HepG2 (cell line): ENCODE results near the gene SEMA4C. TPM values are rescaled to one million over a fixed set of nuclear protein-coding genes. Genes with fewer than 3 reads are reported as not detected.

Source experiments
- ATAC-seq: fragments of 200-7000 bp; cut with Tn5 transposase; 3 replicates; pipeline ENCODE4 v1.9.1; 2020; ENCODE audit warnings: mild to moderate bottlenecking, moderate library complexity
- BruUV-seq: library from RNA; stranded (reverse); fragments of 400-500 nt; replicated peaks from 2 replicates; lab custom pipeline; 2021; lab: Mats Ljungman, UMichigan
- CTCF ChIA-PET: fragments of 300-600 bp; formaldehyde crosslinking; extraction: SDS; loops from one replicate; lab custom pipeline; 2021; ENCODE audit warnings: low total read pairs, inconsistent platforms, low intra/inter-chr PET ratio; lab: Yijun Ruan, JAX
- POLR2A ChIA-PET: fragments of 350-600 bp; sonication (Branson Sonifier 250); formaldehyde crosslinking; loops from one replicate; lab custom pipeline; 2020; ENCODE audit warnings: antibody characterized with exemption, inconsistent platforms; lab: Yijun Ruan, JAX
- DNase-seq: peaks from one replicate; pipeline ENCODE4 v3.0.0-alpha.2; 2015; ENCODE audit warnings: low spot score
- FAIRE-seq: peaks from 3 replicates; lab custom pipeline; 2011; peaks lifted over from hg19 to GRCh38; lab: Jason Lieb, UNC
- H2AFZ ChIP-seq: one replicate; pipeline ENCODE4 v1.6.1; 2011; ENCODE audit warnings: low read length, inconsistent platforms
- H3K27ac ChIP-seq: fragments of 300-600 bp; 3 replicates; pipeline ENCODE4 v1.8.0; 2011; ENCODE audit warnings: mixed run types, mild to moderate bottlenecking, mixed read lengths, low read length, inconsistent platforms; ENCODE audit not compliant: insufficient read depth; ENCODE audit errors: extremely low read length
- H3K27me3 ChIP-seq, 2 experiments: fragments of 200-600 bp in 1 of 2; 2 replicates in 1 of 2; 3 replicates in 1 of 2; pipeline versions ENCODE4 v1.6.0 to v1.8.0; 2011; ENCODE audit warnings: low read length in 2 of 2, mild to moderate bottlenecking in 2 of 2, moderate library complexity in 2 of 2, inconsistent platforms in 1 of 2; ENCODE audit not compliant: insufficient read depth in 2 of 2, control insufficient read depth in 1 of 2
- H3K36me3 ChIP-seq, 2 experiments: fragments of 200-600 bp in 1 of 2; replicated peaks in 1 of 2; 2 replicates in 1 of 2; 3 replicates in 1 of 2; pipeline versions ENCODE4 v1.5.1 to v1.8.0; 2011; ENCODE audit warnings: low read length in 2 of 2, inconsistent platforms in 1 of 2; ENCODE audit not compliant: insufficient read depth in 2 of 2, control insufficient read depth in 1 of 2
- H3K4me1 ChIP-seq: 2 replicates; pipeline ENCODE4 v1.5.1; 2012; ENCODE audit warnings: low read length, inconsistent platforms; ENCODE audit not compliant: insufficient read depth
- H3K4me2 ChIP-seq: 2 replicates; pipeline ENCODE4 v1.6.0; 2011; ENCODE audit warnings: low read depth, low read length, inconsistent platforms
- H3K4me3 ChIP-seq, 3 experiments: fragments of 200-600 bp in 1 of 3; sonication (generic), shearing (Covaris generic) in 1 of 3; replicated peaks in 1 of 3; 2 replicates each; pipeline ENCODE4 v1.5.1; 2011 to 2016; ENCODE audit warnings: low read length in 3 of 3, inconsistent platforms in 2 of 3, low read depth in 2 of 3, mild to moderate bottlenecking in 2 of 3, control low read depth in 1 of 3, mixed read lengths in 1 of 3; ENCODE audit not compliant: insufficient read depth in 1 of 3
- H3K79me2 ChIP-seq: one replicate; pipeline ENCODE4 v1.6.1; 2011; ENCODE audit warnings: low read length, inconsistent platforms; ENCODE audit not compliant: insufficient read depth
- H3K9ac ChIP-seq: 2 replicates; pipeline ENCODE4 v1.6.0; 2011; ENCODE audit warnings: mild to moderate bottlenecking, low read depth, low read length, inconsistent platforms; ENCODE audit not compliant: insufficient read depth
- H3K9me3 ChIP-seq: 2 replicates; pipeline ENCODE4 v1.5.1; 2012; ENCODE audit warnings: mild to moderate bottlenecking, low read length
- H4K20me1 ChIP-seq: 2 replicates; pipeline ENCODE4 v1.6.0; 2011; ENCODE audit warnings: inconsistent platforms, mild to moderate bottlenecking, low read length, moderate library complexity; ENCODE audit not compliant: insufficient read depth
- AGO2 ChIP-seq: fragments of 200-400 bp; formaldehyde crosslinking; optimal IDR thresholded peaks from 2 replicates; pipeline ENCODE3; 2017; ENCODE audit warnings: mild to moderate bottlenecking, low read depth, low read length, moderate library complexity
- POLR2A ChIP-seq, 2 experiments: IDR thresholded peaks; 2 replicates each; pipeline ENCODE4 v1.6.1; 2011; ENCODE audit warnings: low read depth in 2 of 2, low read length in 2 of 2, mild to moderate bottlenecking in 1 of 2, moderate library complexity in 1 of 2; ENCODE audit not compliant: insufficient read depth in 1 of 2
- SYNCRIP ChIP-seq: fragments of 200-400 bp; formaldehyde crosslinking; IDR thresholded peaks from 2 replicates; pipeline ENCODE4 v1.6.1; 2018; ENCODE audit warnings: mild to moderate bottlenecking, low read depth, low read length; ENCODE audit not compliant: insufficient read depth
- ZFY ChIP-seq: sonication (generic); formaldehyde crosslinking; IDR thresholded peaks from 2 replicates; pipeline ENCODE4 v1.4.0; 2020; ENCODE audit warnings: missing genetic modification reagents
- ZNF687 ChIP-seq: sonication (generic); formaldehyde crosslinking; IDR thresholded peaks from 2 replicates; pipeline ENCODE4 v1.5.1; 2020; ENCODE audit warnings: mild to moderate bottlenecking, missing genetic modification reagents, moderate library complexity
- WGBS: methylation state at CpG from one replicate; pipeline ENCODE4 v1.1.6; 2017; ENCODE audit warnings: low lambda C conversion rate; 5-methylcytosine and 5-hydroxymethylcytosine counted together
- in situ Hi-C: cut with HindIII; loops from 2 replicates; pipeline ENCODE4 v1.10.0; 2017; ENCODE audit warnings: low pct_unique_long_range_greater_than_20kb; ENCODE audit not compliant: extremely low pct_ligation_motif_present
- intact Hi-C: fragments of 100-400 bp; cut with micrococcal nuclease; formaldehyde crosslinking; loops from one replicate; pipeline ENCODE4 v1.10.0; 2022; ENCODE audit not compliant: unreplicated experiment
- polyA plus RNA-seq, 8 experiments: library from polyadenylated mRNA; depleted of rRNA in 3 of 8; stranded (reverse) in 7 of 8; unstranded in 1 of 8; fragments of >200 nt; fragmentation: Illumina TruSeq in 4 of 8; extraction: Trizol in 4 of 8; gene quantifications; 2 replicates each; pipeline versions ENCODE4 v1.2.1 to v1.2.3, GENCODE V29; 2011 to 2016; ENCODE audit warnings: low read depth in 4 of 8, missing spikeins in 1 of 8, mixed read lengths in 1 of 8; ENCODE audit not compliant: insufficient read depth in 1 of 8
- total RNA-seq, 5 experiments: library from RNA; depleted of rRNA; stranded (reverse); fragments of >200 nt; fragmentation: Illumina TruSeq; extraction: Trizol; gene quantifications; 2 replicates each; pipeline ENCODE4 v1.2.3, GENCODE V29; 2016; ENCODE audit warnings: low read depth in 1 of 5

The SEMA4C gene
- total and polyA plus RNA-seq, 2 of the 13 experiments (the other 11 are each of a cell fraction or from before 2014, with no cell fraction given), result 25.9 to 46.6 TPM

GRCh38 chr2:96823198-96823597 lies 46.7 kb downstream of the SEMA4C start:
- in situ Hi-C loops, result no loop called here

More at GRCh38 chr2:96823198-96823597, 46.7 kb downstream of the SEMA4C start:
- H3K79me2 ChIP-seq, result peaks cover 75% of the 10 kb centered on the region
- ChIA-PET CTCF (no interaction called here), POLR2A (interaction anchor here (0.9 to 1.3 kb wide), 3 partner anchors 15 to 38 kb away, joined by 3 read pairs; partner anchors contain the start of gene ANKRD39)
- H3K9me3 ChIP-seq, result no peaks in the 10 kb centered on the region
- H3K36me3 ChIP-seq, result peaks cover 28 to 71% of the 10 kb centered on the region in 2 experiments
- peaks cover 69% of the 10 kb centered on the region for H4K20me1 ChIP-seq
- TF ChIP-seq ZFY (CRISPR knock-in tag) (0 out of 2 replicates have a peak, but pooled peaks have one; percentile 14), POLR2A (IDR thresholded peaks at IDR 0.05; ENCODE audit: insufficient read depth in 1 of 2, low read depth in 2 of 2, low read length in 2 of 2) (peak in 1 of 2 experiments; percentile 18; a peak in 1 of 4 replicates), ZNF687 (peak; percentile 47), SYNCRIP (no peak), AGO2 (peak; percentile 62)
- 94% methylated on average over 11 of the region's 11 CpGs for WGBS
- ATAC-seq, result no peak
- no peak overlapping the region for H3K4me3 ChIP-seq
- H3K4me1 ChIP-seq, result peaks cover 64% of the 10 kb centered on the region
- H2AFZ ChIP-seq, result no peak overlapping the region
- intact Hi-C loops, result no loop called here
- FAIRE-seq, result no peak
- no peak overlapping the region for H3K9ac ChIP-seq
- no peaks in the 10 kb centered on the region for H3K27me3 ChIP-seq
- H3K4me2 ChIP-seq, result 0 out of 2 replicates have a peak overlapping the region, but pooled peaks have one; percentile 5
- no peak for DNase-seq
- no TSS peak for BruUV-seq
- peak overlapping the region; percentile 5 for H3K27ac ChIP-seq
